Measurements from ENCODE around the gene INPP4B.

DNA sequence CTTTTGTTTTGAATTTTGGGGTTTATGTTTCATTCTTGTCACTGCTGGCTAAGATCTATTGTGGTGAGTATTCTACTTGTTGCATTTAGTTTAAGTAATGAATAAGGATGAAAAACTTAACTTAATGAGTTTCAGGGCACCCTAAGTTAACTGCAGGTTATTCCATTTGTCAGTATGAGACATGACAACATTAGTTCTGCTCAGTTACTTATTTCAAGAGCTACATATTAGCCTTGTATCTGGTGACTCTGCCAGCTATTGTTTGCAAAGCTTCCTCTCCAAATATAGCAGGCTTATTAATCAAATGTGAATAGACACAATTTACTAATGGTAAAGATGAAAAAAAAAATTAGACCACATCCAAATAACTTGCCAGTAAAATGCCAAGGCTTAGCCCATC is 642.6 kb downstream of the INPP4B start:
- TF ChIP-seq, protein P1, sequence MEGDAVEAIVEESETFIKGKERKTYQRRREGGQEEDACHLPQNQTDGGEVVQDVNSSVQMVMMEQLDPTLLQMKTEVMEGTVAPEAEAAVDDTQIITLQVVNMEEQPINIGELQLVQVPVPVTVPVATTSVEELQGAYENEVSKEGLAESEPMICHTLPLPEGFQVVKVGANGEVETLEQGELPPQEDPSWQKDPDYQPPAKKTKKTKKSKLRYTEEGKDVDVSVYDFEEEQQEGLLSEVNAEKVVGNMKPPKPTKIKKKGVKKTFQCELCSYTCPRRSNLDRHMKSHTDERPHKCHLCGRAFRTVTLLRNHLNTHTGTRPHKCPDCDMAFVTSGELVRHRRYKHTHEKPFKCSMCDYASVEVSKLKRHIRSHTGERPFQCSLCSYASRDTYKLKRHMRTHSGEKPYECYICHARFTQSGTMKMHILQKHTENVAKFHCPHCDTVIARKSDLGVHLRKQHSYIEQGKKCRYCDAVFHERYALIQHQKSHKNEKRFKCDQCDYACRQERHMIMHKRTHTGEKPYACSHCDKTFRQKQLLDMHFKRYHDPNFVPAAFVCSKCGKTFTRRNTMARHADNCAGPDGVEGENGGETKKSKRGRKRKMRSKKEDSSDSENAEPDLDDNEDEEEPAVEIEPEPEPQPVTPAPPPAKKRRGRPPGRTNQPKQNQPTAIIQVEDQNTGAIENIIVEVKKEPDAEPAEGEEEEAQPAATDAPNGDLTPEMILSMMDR (conservative IDR thresholded peaks at IDR 0.05; ENCODE audit: low read length), result no peak
- TF ChIP-seq EZH2phosphoT487 (IDR thresholded peaks at IDR 0.05; ENCODE audit: borderline replicate concordance, low read depth, low read length), result no peak
